Cardiac muscle cell (in vitro differentiated cells and primary cell): ENCODE measurements around the gene TFAP2D. TPM values are rescaled to one million over a fixed set of nuclear protein-coding genes. Genes with fewer than 3 reads are reported as not detected.

Experiments used
- DNase-seq, 2 donors: peaks; one replicate each; pipeline versions ENCODE4 v3.0.0 to v3.0.0-alpha.2; 2010 to 2017; ENCODE audit warnings: low read depth in 1 of 2, low spot score in 1 of 2
- H3K27ac ChIP-seq: fragments of 200-600 bp; sonication (generic); 2 replicates; pipeline ENCODE4 v1.5.1; 2016
- H3K27me3 ChIP-seq: fragments of 200-600 bp; sonication (generic); 2 replicates; pipeline ENCODE4 v1.6.0; 2016; ENCODE audit warnings: control low read depth
- H3K36me3 ChIP-seq: fragments of 200-600 bp; sonication (generic); 2 replicates; pipeline ENCODE4 v1.5.1; 2016; ENCODE audit warnings: control low read depth
- H3K4me1 ChIP-seq: fragments of 200-600 bp; sonication (generic); 2 replicates; pipeline ENCODE4 v1.8.1; 2017; ENCODE audit warnings: low read depth, mild to moderate bottlenecking, mixed run types
- H3K4me3 ChIP-seq: fragments of 200-600 bp; sonication (generic); 2 replicates; pipeline ENCODE4 v1.5.1; 2016; ENCODE audit warnings: mild to moderate bottlenecking
- H3K9me3 ChIP-seq: fragments of 200-600 bp; sonication (generic); 2 replicates; pipeline ENCODE4 v1.5.1; 2017; ENCODE audit warnings: low read depth, mild to moderate bottlenecking, control low read depth
- polyA plus RNA-seq: library from polyadenylated mRNA; unstranded; fragments of >200 nt; fragmentation: Nextera tagmentation; extraction: Ambion mirVana; gene quantifications from 2 replicates; pipeline ENCODE4 v1.2.1, GENCODE V29; 2016
- total RNA-seq: library from RNA; depleted of rRNA; stranded (reverse); fragments of >200 nt; gene quantifications from 2 replicates; pipeline ENCODE4 v1.2.3, GENCODE V29; 2016
- TF ChIP-seq, protein P1 (sequence below): IDR thresholded peaks from 2 replicates; pipeline ENCODE4 v1.5.1; 2012; ENCODE audit warnings: low read depth, mild to moderate bottlenecking, low read length

TFAP2D gene
- total and polyA plus RNA-seq, 2 experiments from 2014 or later = not detected

DNA sequence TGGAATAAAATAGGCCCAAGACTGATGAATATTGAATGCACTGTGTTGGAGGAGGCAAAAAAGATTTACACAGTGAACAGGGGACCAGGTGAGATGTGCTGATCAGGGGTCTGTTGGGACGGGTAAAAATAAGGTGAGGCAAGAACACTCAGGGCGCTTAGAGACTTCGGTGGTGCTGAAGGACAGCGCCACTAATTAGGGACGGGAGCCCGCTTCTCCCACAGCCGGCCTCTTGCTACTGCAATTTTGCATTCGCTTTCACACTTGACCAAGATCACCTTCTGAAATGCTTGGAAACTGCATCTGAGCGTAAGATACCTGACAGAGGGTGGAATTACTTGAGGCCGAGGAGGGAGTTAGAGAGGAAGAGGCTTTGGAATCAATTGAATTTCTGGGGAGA lies 7.3 kb downstream of the TFAP2D start:
- no peaks in the 10 kb centered on the region for H3K9me3 ChIP-seq
- H3K4me3 ChIP-seq = no peak overlapping the region
- peaks cover 100% of the 10 kb centered on the region for H3K27me3 ChIP-seq
- no peaks in the 10 kb centered on the region for H3K4me1 ChIP-seq
- H3K27ac ChIP-seq = no peak overlapping the region
- H3K36me3 ChIP-seq = no peaks in the 10 kb centered on the region
- DNase-seq = peak; percentile 4 to 77
- TF ChIP-seq, protein P1, sequence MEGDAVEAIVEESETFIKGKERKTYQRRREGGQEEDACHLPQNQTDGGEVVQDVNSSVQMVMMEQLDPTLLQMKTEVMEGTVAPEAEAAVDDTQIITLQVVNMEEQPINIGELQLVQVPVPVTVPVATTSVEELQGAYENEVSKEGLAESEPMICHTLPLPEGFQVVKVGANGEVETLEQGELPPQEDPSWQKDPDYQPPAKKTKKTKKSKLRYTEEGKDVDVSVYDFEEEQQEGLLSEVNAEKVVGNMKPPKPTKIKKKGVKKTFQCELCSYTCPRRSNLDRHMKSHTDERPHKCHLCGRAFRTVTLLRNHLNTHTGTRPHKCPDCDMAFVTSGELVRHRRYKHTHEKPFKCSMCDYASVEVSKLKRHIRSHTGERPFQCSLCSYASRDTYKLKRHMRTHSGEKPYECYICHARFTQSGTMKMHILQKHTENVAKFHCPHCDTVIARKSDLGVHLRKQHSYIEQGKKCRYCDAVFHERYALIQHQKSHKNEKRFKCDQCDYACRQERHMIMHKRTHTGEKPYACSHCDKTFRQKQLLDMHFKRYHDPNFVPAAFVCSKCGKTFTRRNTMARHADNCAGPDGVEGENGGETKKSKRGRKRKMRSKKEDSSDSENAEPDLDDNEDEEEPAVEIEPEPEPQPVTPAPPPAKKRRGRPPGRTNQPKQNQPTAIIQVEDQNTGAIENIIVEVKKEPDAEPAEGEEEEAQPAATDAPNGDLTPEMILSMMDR = no peak

DNA sequence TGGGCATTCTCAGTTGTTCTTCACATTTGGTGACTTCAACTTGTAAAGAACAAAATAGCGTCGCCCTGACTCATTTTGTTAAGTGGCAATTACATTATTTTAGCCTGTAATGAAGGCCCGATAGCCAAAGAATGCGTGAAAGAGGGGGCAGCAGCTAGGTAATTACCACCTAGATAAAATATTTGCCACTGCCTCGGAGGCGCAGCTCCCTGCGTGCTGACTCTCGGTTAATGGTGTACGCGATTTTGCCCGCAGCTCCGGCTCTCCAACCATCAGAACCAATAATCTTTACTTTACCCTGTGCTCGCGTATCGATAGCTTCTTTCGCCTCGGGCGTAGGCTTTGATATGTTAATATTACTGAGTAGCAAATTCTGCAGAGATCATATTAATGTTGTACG lies 8.7 kb downstream of the TFAP2D start:
- TF ChIP-seq, protein P1 = no peak
- no peaks in the 10 kb centered on the region for H3K9me3 ChIP-seq
- no peak for DNase-seq
- no peak overlapping the region for H3K4me3 ChIP-seq
- H3K27me3 ChIP-seq = peaks cover 100% of the 10 kb centered on the region
- no peak overlapping the region for H3K27ac ChIP-seq
- no peaks in the 10 kb centered on the region for H3K36me3 ChIP-seq
- no peaks in the 10 kb centered on the region for H3K4me1 ChIP-seq

DNA sequence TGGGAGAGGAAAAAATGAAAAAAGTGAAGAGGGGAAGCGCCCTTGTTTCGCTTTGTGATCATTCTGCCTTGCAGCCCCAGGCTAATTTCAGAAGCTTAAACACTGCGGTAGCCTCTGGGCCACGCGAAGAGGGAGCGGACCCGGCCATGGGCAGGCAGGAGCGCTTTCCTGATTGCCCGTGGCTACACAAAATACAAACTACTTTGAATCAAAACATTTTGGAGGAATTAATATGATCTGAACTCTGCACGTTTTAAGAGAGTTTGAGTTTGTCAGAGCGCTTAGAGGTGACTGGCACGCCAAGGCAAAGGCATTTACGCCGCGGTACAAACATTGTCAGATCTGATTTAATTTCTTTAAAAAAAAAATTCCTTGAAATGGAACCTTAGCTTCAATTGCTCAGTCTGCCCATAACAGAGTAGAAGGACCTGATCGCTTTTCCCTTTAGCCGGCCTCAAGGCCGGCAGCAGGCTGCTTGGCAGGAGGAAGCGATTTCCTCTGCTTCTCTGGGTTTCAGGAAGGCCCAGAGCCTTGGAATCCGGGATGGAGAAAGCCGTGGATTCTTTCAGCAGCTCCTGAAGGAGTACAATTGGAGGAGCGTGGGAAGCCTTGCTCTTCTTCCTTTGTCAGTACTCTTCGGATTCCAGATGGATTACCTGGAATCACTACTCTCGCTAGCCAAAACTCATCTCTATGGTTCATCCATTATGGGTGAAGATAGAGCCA lies 9.7 kb downstream of the TFAP2D start:
- H3K27me3 ChIP-seq = peaks cover 100% of the 10 kb centered on the region
- no peaks in the 10 kb centered on the region for H3K36me3 ChIP-seq
- H3K4me3 ChIP-seq = no peak overlapping the region
- TF ChIP-seq, protein P1 = no peak
- no peaks in the 10 kb centered on the region for H3K4me1 ChIP-seq
- no peaks in the 10 kb centered on the region for H3K9me3 ChIP-seq
- no peak overlapping the region for H3K27ac ChIP-seq
- no peak for DNase-seq

GRCh38 chr6:50724381-50725124 lies 11.2 kb downstream of the TFAP2D start:
- H3K4me1 ChIP-seq = no peaks in the 10 kb centered on the region
- no peaks in the 10 kb centered on the region for H3K9me3 ChIP-seq
- no peak overlapping the region for H3K4me3 ChIP-seq
- DNase-seq = no peak
- no peak overlapping the region for H3K27ac ChIP-seq
- TF ChIP-seq, protein P1 = no peak
- peaks cover 100% of the 10 kb centered on the region for H3K27me3 ChIP-seq
- no peaks in the 10 kb centered on the region for H3K36me3 ChIP-seq

- no peaks in the 10 kb centered on the region for H3K9me3 ChIP-seq
- TF ChIP-seq, protein P1 = no peak
- H3K27ac ChIP-seq = no peak overlapping the region
- H3K27me3 ChIP-seq = peaks cover 31% of the 10 kb centered on the region
- H3K36me3 ChIP-seq = no peaks in the 10 kb centered on the region
- H3K4me1 ChIP-seq = no peaks in the 10 kb centered on the region
- no peak for DNase-seq
- H3K4me3 ChIP-seq = no peak overlapping the region
These were observed 21.2 kb downstream of the TFAP2D start for GRCh38 chr6:50734488-50734887.
